K562 (cell line): ENCODE results near the gene PDE6H. TPM values are rescaled to one million over a fixed set of nuclear protein-coding genes. Genes with fewer than 3 reads are reported as not detected.

ENCODE experiments used
- ATF7 ChIP-seq: fragments of 450-650 bp; IDR thresholded peaks from 2 replicates; pipeline ENCODE4 v1.7.1; 2014; ENCODE audit warnings: mild to moderate bottlenecking, moderate library complexity
- BACH1 ChIP-seq: fragments of 200-800 bp; sonication (Bioruptor generic); IDR thresholded peaks from 2 replicates; pipeline ENCODE4 v1.6.1; 2016; ENCODE audit warnings: missing genetic modification characterization, missing compliant biosample characterization
- MECOM ChIP-seq: fragments of 250-450 bp; sonication (Bioruptor Pico); IDR thresholded peaks from 2 replicates; pipeline ENCODE4 v1.8.0; 2022; ENCODE audit warnings: inconsistent platforms
- PATZ1 ChIP-seq: fragments of 250-450 bp; sonication (Bioruptor Pico); IDR thresholded peaks from 2 replicates; pipeline ENCODE4 v1.5.0; 2020; ENCODE audit warnings: mild to moderate bottlenecking, borderline replicate concordance
- RCOR1 ChIP-seq, 2 experiments: IDR thresholded peaks; 2 replicates each; pipeline ENCODE4 v1.6.1; 2012; ENCODE audit warnings: low read depth in 2 of 2, low read length in 2 of 2, borderline replicate concordance in 1 of 2, improper control_type of control experiment in 1 of 2
- RREB1 ChIP-seq: fragments of 250-450 bp; sonication (Bioruptor Pico); IDR thresholded peaks from 2 replicates; pipeline ENCODE4 v1.4.0; 2020
- SIX5 ChIP-seq, 2 experiments: IDR thresholded peaks; 2 replicates each; pipeline ENCODE4 v1.6.1; 2011; ENCODE audit warnings: low read length in 2 of 2, borderline replicate concordance in 1 of 2, low read depth in 1 of 2, mild to moderate bottlenecking in 1 of 2, moderate library complexity in 1 of 2; ENCODE audit not compliant: insufficient read depth in 1 of 2
- TAF7 ChIP-seq: fragments of 450-650 bp; IDR thresholded peaks from 2 replicates; pipeline ENCODE4 v1.6.1; 2016; ENCODE audit warnings: missing genetic modification characterization, missing compliant biosample characterization
- WHSC1 ChIP-seq: IDR thresholded peaks from one replicate; pipeline ENCODE4 v1.6.1; 2012; ENCODE audit warnings: low read length, control low read depth, inconsistent platforms
- ZNF197 ChIP-seq: fragments of 200-800 bp; sonication (Bioruptor generic); IDR thresholded peaks from 2 replicates; pipeline ENCODE4 v1.6.1; 2016; ENCODE audit warnings: low read depth, missing genetic modification characterization, missing compliant biosample characterization
- ZNF592 ChIP-seq: fragments of 450-650 bp; IDR thresholded peaks from 2 replicates; pipeline ENCODE4 v1.6.1; 2017; ENCODE audit warnings: antibody characterized with exemption, mild to moderate bottlenecking
- ZNF639 ChIP-seq, 2 experiments: fragments of 200-800 bp in 1 of 2; sonication (Bioruptor generic) in 1 of 2; sonication (generic) in 1 of 2; formaldehyde crosslinking in 1 of 2; IDR thresholded peaks in 1 of 2; conservative IDR thresholded peaks in 1 of 2; 2 replicates each; pipeline versions ENCODE4 v1.5.0 to v1.6.1; 2016 to 2020; ENCODE audit warnings: missing compliant biosample characterization in 1 of 2, missing genetic modification characterization in 1 of 2, missing genetic modification reagents in 1 of 2
- polyA plus RNA-seq, 8 experiments: library from polyadenylated mRNA; depleted of rRNA in 4 of 8; stranded (reverse) in 5 of 8; unstranded in 3 of 8; fragments of >200 nt; fragmentation: Nextera tagmentation in 2 of 8; fragmentation: Illumina TruSeq in 1 of 8; extraction: Ambion mirVana in 2 of 8; extraction: Trizol in 1 of 8; gene quantifications; 2 replicates each; pipeline versions ENCODE4 v1.2.1 to v1.2.3, GENCODE V29; 2011 to 2014; ENCODE audit warnings: inconsistent platforms in 1 of 8, missing spikeins in 1 of 8
- total RNA-seq, 7 experiments: library from RNA; depleted of rRNA in 6 of 7; stranded (reverse); fragments of >200 nt in 6 of 7; fragmentation: Illumina TruSeq in 2 of 7; extraction: Trizol in 2 of 7; gene quantifications; 2 replicates each; pipeline versions ENCODE4 v1.2.1 to v1.2.3, GENCODE V29; 2011 to 2021; ENCODE audit warnings: low replicate concordance in 1 of 7

Gene PDE6H
- total and polyA plus RNA-seq, 9 of the 15 experiments (the other 6 are each of a cell fraction or from before 2014, with no cell fraction given): 0.15 TPM; not detected in 8

- TF ChIP-seq SIX5 (IDR thresholded peaks at IDR 0.05; ENCODE audit: borderline replicate concordance in 1 of 2, insufficient read depth in 1 of 2, low read depth in 1 of 2, low read length in 2 of 2) (no peak), ATF7 (no peak), ZNF639 (CRISPR knock-in tag; conservative IDR thresholded peaks at IDR 0.05 in 1 of 2, IDR thresholded peaks at IDR 0.05 in 1 of 2) (peak in 1 of 2 experiments; percentile 62; a peak in 1 of 4 replicates), TAF7 (tag) (no peak), MECOM (CRISPR knock-in tag) (peak; percentile 74), RCOR1 (IDR thresholded peaks at IDR 0.05; ENCODE audit: borderline replicate concordance in 1 of 2, low read depth in 2 of 2, low read length in 2 of 2) (no peak), BACH1 (peak; percentile 71; the same call in 1 of the 2 replicates), ZNF197 (0 out of 2 replicates have a peak, but pooled peaks have one; percentile 34), WHSC1 (no peak), RREB1 (CRISPR knock-in tag) (no peak), ZNF592 (peak; percentile 68), PATZ1 (CRISPR knock-in tag) (no peak)
Observed at GRCh38 chr12:14924541-14924940, 48.3 kb upstream of the PDE6H start (continued).
